A549 treated with dexamethasone at 1 μM for 4 hours (cell line): ENCODE results near the gene TRAPPC14. TPM values are rescaled to one million over a fixed set of nuclear protein-coding genes. Genes with fewer than 3 reads are reported as not detected.

Source experiments
- total RNA-seq: library from RNA; stranded (reverse); fragments of 200-300 nt; extraction: Qiagen RNA extraction; gene quantifications from 5 replicates; pipeline ENCODE4 v1.2.3, GENCODE V29; 2022

Gene TRAPPC14
- 7.3 to 14.2 TPM (median 12.1 TPM) in 5 replicates for total RNA-seq

GRCh38 chr7:100158229-100159098 is at the start of gene TRAPPC14:
Gene TRAPPC14, minus strand, starts transcription at chr7:100158723. Its CDS starts 224 bp downstream, at chr7:100158499.

GRCh38 chr7:100177045-100178001 is 18.8 kb upstream of the TRAPPC14 start, which contains the start of the genes GPC2 and STAG3:
Gene GPC2, minus strand, starts transcription at chr7:100177381. Its CDS starts 182 bp downstream, at chr7:100177199.
Gene STAG3, plus strand, starts transcription at chr7:100177918. Its CDS starts 2,639 bp downstream, at chr7:100180557.

GRCh38 chr7:100148559-100149328 is 9.8 kb downstream of the TRAPPC14 start, which contains the start of gene LAMTOR4:
Gene LAMTOR4, plus strand, starts transcription at chr7:100148918. Its CDS starts 55 bp downstream, at chr7:100148973.

GRCh38 chr7:100126931-100127865 is 31.3 kb downstream of the TRAPPC14 start, which contains the start of gene MBLAC1:
Gene MBLAC1, plus strand, starts transcription at chr7:100126967. Its CDS starts 429 bp downstream, at chr7:100127396.

GRCh38 chr7:100119072-100119969 is 39.2 kb downstream of the TRAPPC14 start, which contains the start of the genes CNPY4 and TAF6:
Gene CNPY4, plus strand, starts transcription at chr7:100119634. Its CDS starts 111 bp downstream, at chr7:100119745.
Gene TAF6, minus strand, starts transcription at chr7:100119358. Its CDS starts 5,149 bp downstream, at chr7:100114209.

Other genes with a start within 250 kb of the TRAPPC14 start
- gene TRIM4, start 239.2 kb downstream of the TRAPPC14 start, total RNA-seq = 24.5 to 26.8 TPM (median 25.8 TPM) in 5 replicates
- gene GJC3, start 229.1 kb downstream of the TRAPPC14 start, total RNA-seq = 0.08 to 0.15 TPM (median 0.09 TPM) in 3 of 5 replicates, not detected in the others
- 0.21 to 0.22 TPM in 2 of 5 replicates, not detected in the others for gene AZGP1, start 182.7 kb downstream of the TRAPPC14 start, total RNA-seq
- 7.5 to 12.8 TPM (median 10.7 TPM) in 5 replicates for gene ZKSCAN1, start 143.1 kb downstream of the TRAPPC14 start, total RNA-seq
- gene ZSCAN21, start 108.9 kb downstream of the TRAPPC14 start, total RNA-seq = 10.5 to 11.7 TPM (median 11.0 TPM) in 5 replicates
- gene ZNF3, start 77.0 kb downstream of the TRAPPC14 start, total RNA-seq = 18.4 to 21.8 TPM (median 20.4 TPM) in 5 replicates
- gene COPS6, start 69.8 kb downstream of the TRAPPC14 start, total RNA-seq = 155 to 191 TPM (median 173 TPM) in 5 replicates
- 214 to 235 TPM (median 230 TPM) in 5 replicates for gene MCM7, start 57.3 kb downstream of the TRAPPC14 start, total RNA-seq
- gene AP4M1, start 57.1 kb downstream of the TRAPPC14 start, total RNA-seq = 12.2 to 13.3 TPM (median 12.9 TPM) in 5 replicates
- gene TAF6, start 39.4 kb downstream of the TRAPPC14 start, total RNA-seq = 54.7 to 70.6 TPM (median 67.5 TPM) in 5 replicates
- 8.1 to 10.4 TPM (median 9.5 TPM) in 5 replicates for gene CNPY4, start 39.1 kb downstream of the TRAPPC14 start, total RNA-seq
- 1.8 to 2.7 TPM (median 2.5 TPM) in 5 replicates for gene MBLAC1, start 31.8 kb downstream of the TRAPPC14 start, total RNA-seq
- gene LAMTOR4, start 9.8 kb downstream of the TRAPPC14 start, total RNA-seq = 122 to 148 TPM (median 137 TPM) in 5 replicates
- gene GAL3ST4, start 9.9 kb upstream of the TRAPPC14 start, total RNA-seq = 0.04 to 0.09 TPM (median 0.05 TPM) in 4 of 5 replicates, not detected in the other
- 0.39 to 0.75 TPM (median 0.69 TPM) in 5 replicates for gene GPC2, start 18.7 kb upstream of the TRAPPC14 start, total RNA-seq
- 0.16 to 0.35 TPM (median 0.24 TPM) in 4 of 5 replicates, not detected in the other for gene STAG3, start 19.2 kb upstream of the TRAPPC14 start, total RNA-seq
- not detected in 5 replicates for gene PVRIG, start 61.2 kb upstream of the TRAPPC14 start, total RNA-seq
- not detected in 5 replicates for gene SPDYE3, start 149.0 kb upstream of the TRAPPC14 start, total RNA-seq
- gene PILRB, start 199.4 kb upstream of the TRAPPC14 start, total RNA-seq = 12.1 to 32.0 TPM (median 25.1 TPM) in 5 replicates
- 3.0 to 5.8 TPM (median 5.0 TPM) in 5 replicates for gene PILRA, start 214.8 kb upstream of the TRAPPC14 start, total RNA-seq